K562 (cell line): ENCODE data around the gene LAPTM5. TPM values are rescaled to one million over a fixed set of nuclear protein-coding genes. Genes with fewer than 3 reads are reported as not detected.

Experiments used
- ARID4B ChIP-seq: sonication (generic); formaldehyde crosslinking; IDR thresholded peaks from 2 replicates; pipeline ENCODE4 v1.8.0; 2022; ENCODE audit warnings: mild to moderate bottlenecking, missing genetic modification reagents
- CREB3 ChIP-seq: fragments of 450-650 bp; conservative IDR thresholded peaks from 2 replicates; pipeline ENCODE4 v1.6.1; 2016; ENCODE audit warnings: missing genetic modification characterization, low read depth, mild to moderate bottlenecking, missing compliant biosample characterization, moderate library complexity
- CSDE1 ChIP-seq, 2 experiments: fragments of 450-650 bp; IDR thresholded peaks; 2 replicates each; pipeline ENCODE4 v1.6.1; 2016; ENCODE audit warnings: mild to moderate bottlenecking in 1 of 2
- DACH1 ChIP-seq: fragments of 450-650 bp; IDR thresholded peaks from 2 replicates; pipeline ENCODE4 v1.6.1; 2018; ENCODE audit not compliant: partially characterized antibody
- DMBX1 ChIP-seq: fragments of 250-450 bp; sonication (Bioruptor Pico); IDR thresholded peaks from 2 replicates; pipeline ENCODE4 v1.8.0; 2022; ENCODE audit warnings: inconsistent platforms, mild to moderate bottlenecking, moderate library complexity, borderline replicate concordance
- GABPA ChIP-seq: fragments of 200-800 bp; sonication (Bioruptor generic); conservative IDR thresholded peaks from 2 replicates; pipeline ENCODE4 v1.6.1; 2016; ENCODE audit warnings: low read depth, missing genetic modification characterization, missing compliant biosample characterization
- HES1 ChIP-seq: fragments of 450-650 bp; IDR thresholded peaks from 2 replicates; pipeline ENCODE4 v1.6.1; 2016; ENCODE audit warnings: low read depth, mild to moderate bottlenecking, moderate library complexity
- HMBOX1 ChIP-seq: sonication (generic); IDR thresholded peaks from 2 replicates; pipeline ENCODE4 v1.6.1; 2016
- IFI16 ChIP-seq: fragments of 250-450 bp; sonication (Bioruptor Pico); IDR thresholded peaks from 2 replicates; pipeline ENCODE4 v2.1.2; 2022; ENCODE audit warnings: mild to moderate bottlenecking, inconsistent platforms
- JUNB ChIP-seq: fragments of 450-650 bp; formaldehyde crosslinking; conservative IDR thresholded peaks from 2 replicates; pipeline ENCODE4 v1.4.0; 2020; ENCODE audit warnings: mild to moderate bottlenecking
- KDM5B ChIP-seq: fragments of 200-600 bp; sonication (generic); IDR thresholded peaks from 2 replicates; pipeline ENCODE4 v1.6.1; 2012; ENCODE audit warnings: low read depth, mild to moderate bottlenecking, moderate library complexity, low read length, control low read depth, inconsistent platforms; ENCODE audit not compliant: insufficient replicate concordance
- NFIX ChIP-seq: fragments of 250-450 bp; sonication (Bioruptor Pico); IDR thresholded peaks from 2 replicates; pipeline ENCODE4 v1.4.0; 2020; ENCODE audit warnings: low read depth, mild to moderate bottlenecking, moderate library complexity
- PCBP1 ChIP-seq: fragments of 200-400 bp; formaldehyde crosslinking; IDR thresholded peaks from 2 replicates; pipeline ENCODE4 v1.6.1; 2018; ENCODE audit warnings: mild to moderate bottlenecking, low read depth, low read length; ENCODE audit not compliant: poor library complexity, severe bottlenecking
- RNF2 ChIP-seq: sonication (generic); IDR thresholded peaks from 2 replicates; pipeline ENCODE4 v1.6.1; 2016
- TBL1XR1 ChIP-seq, 2 experiments: IDR thresholded peaks; 2 replicates each; pipeline ENCODE4 v1.6.1; 2012; ENCODE audit warnings: improper control_type of control experiment in 2 of 2, low read length in 2 of 2, mild to moderate bottlenecking in 1 of 2
- TCF3 ChIP-seq: sonication (generic); formaldehyde crosslinking; IDR thresholded peaks from 2 replicates; pipeline ENCODE4 v1.4.0; 2020; ENCODE audit warnings: mild to moderate bottlenecking, missing genetic modification reagents
- XRCC4 ChIP-seq: IDR thresholded peaks from one replicate; pipeline ENCODE4 v1.6.1; 2011; ENCODE audit not compliant: insufficient read depth, insufficient read length; ENCODE audit errors: extremely low read depth
- ZNF583 ChIP-seq: fragments of 250-450 bp; sonication (Bioruptor Pico); IDR thresholded peaks from 2 replicates; pipeline ENCODE4 v1.4.0; 2020
- ZNF77 ChIP-seq: fragments of 250-450 bp; sonication (Bioruptor Pico); IDR thresholded peaks from 2 replicates; pipeline ENCODE4 v1.5.0; 2020
- polyA plus RNA-seq, 8 experiments: library from polyadenylated mRNA; depleted of rRNA in 4 of 8; stranded (reverse) in 5 of 8; unstranded in 3 of 8; fragments of >200 nt; fragmentation: Nextera tagmentation in 2 of 8; fragmentation: Illumina TruSeq in 1 of 8; extraction: Ambion mirVana in 2 of 8; extraction: Trizol in 1 of 8; gene quantifications; 2 replicates each; pipeline versions ENCODE4 v1.2.1 to v1.2.3, GENCODE V29; 2011 to 2014; ENCODE audit warnings: inconsistent platforms in 1 of 8, missing spikeins in 1 of 8
- total RNA-seq, 7 experiments: library from RNA; depleted of rRNA in 6 of 7; stranded (reverse); fragments of >200 nt in 6 of 7; fragmentation: Illumina TruSeq in 2 of 7; extraction: Trizol in 2 of 7; gene quantifications; 2 replicates each; pipeline versions ENCODE4 v1.2.1 to v1.2.3, GENCODE V29; 2011 to 2021; ENCODE audit warnings: low replicate concordance in 1 of 7

LAPTM5 gene
- total and polyA plus RNA-seq, 9 of the 15 experiments (the other 6 are each of a cell fraction or from before 2014, with no cell fraction given): 2.4 to 47.3 (median 20.3) TPM

GRCh38 chr1:30778154-30778978 lies 20.8 kb upstream of the LAPTM5 start (continued):
- TF ChIP-seq IFI16 (peak; percentile 83), XRCC4 (no peak), TCF3 (CRISPR knock-in tag) (peak; percentile 95), TBL1XR1 (IDR thresholded peaks at IDR 0.05; ENCODE audit: low read length in 2 of 2) (no peak), DACH1 (no peak), RNF2 (peak; percentile 96), HES1 (no peak), DMBX1 (peak; percentile 95), HMBOX1 (peak; percentile 60; the same call in 1 of the 2 replicates), GABPA (tag) (peak; percentile 53), CREB3 (peak; percentile 93), CSDE1 (IDR thresholded peaks at IDR 0.05) (peak in 1 of 2 experiments; percentile 52; a peak in 1 of 4 replicates), NFIX (CRISPR knock-in tag) (peak; percentile 63), ZNF583 (CRISPR knock-in tag) (peak; percentile 94), PCBP1 (no peak), KDM5B (peak; percentile 89), JUNB (CRISPR knock-in tag) (no peak), ARID4B (peak; percentile 94), ZNF77 (CRISPR knock-in tag) (no peak)
